ENCODE measurements around the gene VTA1.

- TF ChIP-seq POLR2A (IDR thresholded peaks at IDR 0.05; ENCODE audit: low read depth): no peak
- TF ChIP-seq, protein P1, sequence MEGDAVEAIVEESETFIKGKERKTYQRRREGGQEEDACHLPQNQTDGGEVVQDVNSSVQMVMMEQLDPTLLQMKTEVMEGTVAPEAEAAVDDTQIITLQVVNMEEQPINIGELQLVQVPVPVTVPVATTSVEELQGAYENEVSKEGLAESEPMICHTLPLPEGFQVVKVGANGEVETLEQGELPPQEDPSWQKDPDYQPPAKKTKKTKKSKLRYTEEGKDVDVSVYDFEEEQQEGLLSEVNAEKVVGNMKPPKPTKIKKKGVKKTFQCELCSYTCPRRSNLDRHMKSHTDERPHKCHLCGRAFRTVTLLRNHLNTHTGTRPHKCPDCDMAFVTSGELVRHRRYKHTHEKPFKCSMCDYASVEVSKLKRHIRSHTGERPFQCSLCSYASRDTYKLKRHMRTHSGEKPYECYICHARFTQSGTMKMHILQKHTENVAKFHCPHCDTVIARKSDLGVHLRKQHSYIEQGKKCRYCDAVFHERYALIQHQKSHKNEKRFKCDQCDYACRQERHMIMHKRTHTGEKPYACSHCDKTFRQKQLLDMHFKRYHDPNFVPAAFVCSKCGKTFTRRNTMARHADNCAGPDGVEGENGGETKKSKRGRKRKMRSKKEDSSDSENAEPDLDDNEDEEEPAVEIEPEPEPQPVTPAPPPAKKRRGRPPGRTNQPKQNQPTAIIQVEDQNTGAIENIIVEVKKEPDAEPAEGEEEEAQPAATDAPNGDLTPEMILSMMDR (IDR thresholded peaks at IDR 0.05): no peak
Measured at GRCh38 chr6:142118328-142118727, 28.7 kb upstream of the VTA1 start.

All from esophagus muscularis mucosa (tissue), 3 donors.